ENCODE data around the gene LAIR1.

- TF ChIP-seq CTCF (optimal IDR thresholded peaks at IDR 0.05 in 1 of 3, IDR thresholded peaks at IDR 0.05 in 1 of 3, conservative IDR thresholded peaks at IDR 0.05 in 1 of 3; ENCODE audit: extremely low read depth in 1 of 3, insufficient read depth in 2 of 3, low read length in 3 of 3) = no peak
- no peak for TF ChIP-seq EZH2 (IDR thresholded peaks at IDR 0.05; ENCODE audit: low read length)
These were observed 26.2 kb downstream of the LAIR1 start for GRCh38 chr19:54338521-54338920.
